IPS-NIHi7 (cell line): ENCODE measurements around the gene ALCAM.

Experiments
- DNase-seq: peaks from one replicate; pipeline ENCODE4 v3.0.0; 2012; ENCODE audit warnings: mixed read lengths; ENCODE audit errors: extremely low spot score

ALCAM gene

DNA sequence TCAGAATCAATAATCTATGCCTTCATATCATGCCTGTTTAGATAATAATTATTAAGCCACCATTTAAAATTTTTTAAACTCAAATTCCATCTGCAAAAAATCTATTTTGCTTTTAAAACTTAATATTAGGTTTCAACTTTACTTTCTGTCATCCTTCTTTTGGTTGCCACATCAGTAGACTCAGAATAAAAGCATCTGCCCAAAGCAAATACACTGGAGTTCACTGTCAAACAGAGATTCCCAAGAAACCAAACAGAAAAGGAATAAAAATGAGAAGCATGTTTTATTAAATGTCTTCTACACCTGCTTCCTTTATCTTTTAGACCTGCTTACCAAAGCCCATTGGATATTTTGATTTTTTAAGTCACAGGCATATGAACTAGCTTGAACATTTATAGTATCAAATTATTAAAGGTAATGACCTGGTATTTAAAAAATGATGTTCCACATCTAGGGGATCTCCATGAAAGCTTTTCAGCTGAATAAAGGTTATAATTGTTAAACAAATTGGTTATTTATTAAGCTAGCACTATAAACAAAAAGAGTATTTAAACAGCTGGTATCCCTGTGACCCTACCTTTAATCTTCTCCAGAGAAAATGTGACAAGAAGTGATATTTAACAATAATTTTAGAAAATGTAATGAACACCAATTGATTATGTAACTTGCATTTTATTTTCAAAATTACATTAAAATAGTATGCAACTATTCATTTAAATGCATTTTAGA, 62.5 kb downstream of the ALCAM start:
- DNase-seq: no peak

DNA sequence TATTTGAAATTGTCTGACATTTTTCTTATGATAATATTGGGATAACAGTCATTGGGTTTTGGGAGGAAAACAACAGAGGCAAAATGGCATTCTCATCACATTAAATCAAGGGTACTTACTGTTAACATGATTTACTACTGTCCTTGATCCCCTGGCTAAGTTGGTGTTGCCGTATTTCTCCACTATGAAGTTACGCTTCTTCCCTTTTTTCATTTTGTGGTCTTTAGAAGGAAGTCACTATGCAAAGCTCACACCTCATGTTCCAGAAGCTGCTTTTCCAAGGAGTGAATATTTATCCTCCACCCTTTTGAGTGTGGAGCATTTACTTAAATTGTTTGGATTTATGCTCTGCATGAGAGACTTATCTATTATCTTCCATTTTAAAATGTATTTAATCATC, 63.7 kb downstream of the ALCAM start:
- DNase-seq: no peak

DNA sequence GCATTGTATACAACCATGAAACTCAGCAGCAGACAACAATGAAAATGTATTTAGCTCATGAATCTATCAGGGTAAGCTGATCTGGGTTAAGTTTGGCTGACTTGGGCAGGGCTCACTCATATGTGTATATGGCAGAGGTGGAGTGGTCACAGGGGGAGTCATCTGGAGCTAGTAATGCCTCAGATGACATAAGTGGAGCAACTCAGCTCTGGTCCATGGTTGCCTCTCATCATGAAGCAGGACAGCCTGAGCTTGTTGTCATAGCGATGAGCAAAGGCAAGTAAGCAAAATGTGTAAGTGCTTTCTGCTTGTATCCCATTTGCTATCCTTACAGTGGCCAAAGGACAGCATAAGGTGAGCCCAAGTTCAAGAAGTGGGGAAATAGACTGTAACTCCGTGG, 64.5 kb downstream of the ALCAM start:
- DNase-seq: no peak

DNA sequence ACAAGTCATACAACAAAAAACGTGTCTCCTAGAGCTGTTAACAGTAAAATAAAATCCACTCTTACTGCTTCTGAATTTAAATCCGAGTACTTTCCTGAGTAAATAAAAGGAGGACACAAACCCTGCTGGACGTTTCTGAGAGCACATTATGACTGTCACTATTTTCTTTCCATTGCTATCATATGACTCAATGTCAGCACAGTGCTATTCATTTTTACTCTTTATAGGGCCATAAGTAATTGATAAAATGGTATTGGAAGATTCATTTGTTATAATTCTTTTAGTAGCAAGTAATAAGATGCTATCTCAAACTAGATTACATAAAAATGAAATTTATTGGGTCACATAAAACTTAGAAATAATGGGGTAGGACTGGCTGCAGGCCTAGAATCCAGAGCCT, 68.6 kb downstream of the ALCAM start:
- no peak for DNase-seq

DNA sequence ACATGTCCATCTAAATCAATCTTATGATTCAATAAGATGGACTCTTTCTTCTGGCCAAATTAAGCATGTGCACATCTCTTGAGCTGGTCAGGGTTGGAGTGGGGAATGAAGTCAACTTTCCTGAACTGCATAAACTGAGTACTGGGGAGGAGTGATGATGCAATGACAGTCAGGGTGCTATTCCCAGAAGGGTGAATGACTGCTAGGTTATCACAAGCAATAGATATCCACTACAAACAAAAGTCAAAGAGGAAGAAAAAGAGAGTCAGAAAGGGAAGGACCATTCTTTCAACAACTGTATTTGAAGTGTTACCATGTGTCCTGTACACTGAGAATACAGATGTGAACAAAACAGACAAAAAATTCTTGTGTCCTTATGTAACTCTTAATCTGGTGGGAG, 70.0 kb downstream of the ALCAM start:
- no peak for DNase-seq

DNA sequence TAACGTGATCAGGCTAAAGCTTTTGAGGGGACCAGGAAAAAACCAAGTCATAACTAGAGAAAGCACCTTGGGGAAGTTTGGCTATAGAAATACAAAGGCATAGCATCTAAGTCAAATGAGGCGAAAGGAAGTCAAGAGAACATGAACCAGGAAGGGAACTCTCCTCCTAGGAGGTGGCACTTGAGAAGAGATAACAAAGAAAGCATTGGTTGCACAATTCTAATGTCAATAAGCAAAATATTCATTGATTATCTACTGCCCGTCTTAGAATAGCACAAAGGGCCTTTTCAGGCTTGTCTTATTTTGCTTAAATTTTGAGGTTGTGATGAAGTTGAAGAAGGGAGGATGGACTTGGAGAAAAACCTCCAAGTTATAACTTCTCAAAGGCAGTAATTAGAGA, 73.4 kb downstream of the ALCAM start:
- no peak for DNase-seq

DNA sequence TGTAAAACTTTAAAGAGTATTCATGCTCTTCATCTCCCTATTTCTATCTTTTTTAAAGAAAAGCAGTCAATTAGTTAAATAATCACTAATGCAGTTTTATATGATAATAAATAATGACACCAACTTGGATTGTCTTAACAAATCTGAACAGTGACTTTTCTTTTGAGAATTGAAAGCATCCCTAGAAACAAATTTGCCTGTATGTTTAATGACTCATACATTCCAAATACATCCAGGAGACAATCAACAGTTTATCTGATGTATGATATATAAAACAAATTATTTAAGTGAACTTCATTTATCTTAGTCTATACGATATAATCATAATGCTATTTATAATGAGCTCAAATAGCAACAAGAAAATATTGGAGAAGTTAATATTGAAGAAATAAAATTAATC, 78.0 kb downstream of the ALCAM start:
- DNase-seq: no peak

DNA sequence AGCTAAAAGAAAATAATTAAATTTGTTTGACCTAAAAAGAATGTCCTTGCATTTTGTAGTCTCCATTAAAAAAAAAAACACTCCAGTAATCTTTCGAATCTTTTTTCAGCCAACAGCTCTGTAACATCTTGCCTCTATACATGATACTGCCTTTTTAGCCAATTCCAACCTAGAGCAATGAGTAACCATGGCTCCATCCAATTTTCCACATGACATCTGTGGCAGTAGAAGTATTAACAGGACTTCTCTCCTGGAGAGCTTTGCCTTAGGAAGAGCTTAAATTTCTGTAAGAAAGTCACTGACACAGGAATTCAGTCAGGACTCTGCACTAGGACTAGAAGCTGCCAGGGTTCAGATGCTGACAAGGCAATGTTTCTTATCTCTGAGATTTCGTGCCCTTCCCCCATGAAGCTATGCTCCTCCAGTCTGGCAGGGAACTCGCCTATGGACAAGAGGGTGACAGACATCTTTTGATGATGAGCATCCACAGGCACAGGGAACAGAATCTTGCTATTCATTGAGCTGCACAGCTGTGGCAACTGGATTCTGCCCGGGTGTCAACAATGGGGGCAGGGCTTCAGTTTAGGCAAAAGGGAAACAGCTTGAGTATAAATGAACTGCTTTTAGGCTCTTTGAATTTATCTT, 81.8 kb downstream of the ALCAM start:
- DNase-seq: peak; percentile 38

DNA sequence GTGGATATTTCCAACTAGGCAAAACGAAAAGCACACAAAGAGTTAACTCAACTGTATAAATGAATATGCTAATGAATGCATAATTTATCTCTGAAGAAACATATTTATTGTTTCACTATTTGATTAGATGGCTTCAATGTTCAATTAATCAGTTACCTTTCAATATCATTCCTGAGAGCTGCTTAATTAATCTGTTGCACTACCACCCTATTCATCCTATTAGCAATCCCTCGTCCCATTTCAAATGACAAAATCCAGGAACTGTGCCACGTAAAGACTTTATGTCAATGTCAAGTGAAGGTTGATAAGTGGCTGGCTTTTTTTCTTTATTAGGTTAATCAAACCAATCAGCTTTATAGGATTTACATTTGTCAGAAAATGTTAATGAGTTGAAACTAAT, 82.7 kb downstream of the ALCAM start:
- no peak for DNase-seq

DNA sequence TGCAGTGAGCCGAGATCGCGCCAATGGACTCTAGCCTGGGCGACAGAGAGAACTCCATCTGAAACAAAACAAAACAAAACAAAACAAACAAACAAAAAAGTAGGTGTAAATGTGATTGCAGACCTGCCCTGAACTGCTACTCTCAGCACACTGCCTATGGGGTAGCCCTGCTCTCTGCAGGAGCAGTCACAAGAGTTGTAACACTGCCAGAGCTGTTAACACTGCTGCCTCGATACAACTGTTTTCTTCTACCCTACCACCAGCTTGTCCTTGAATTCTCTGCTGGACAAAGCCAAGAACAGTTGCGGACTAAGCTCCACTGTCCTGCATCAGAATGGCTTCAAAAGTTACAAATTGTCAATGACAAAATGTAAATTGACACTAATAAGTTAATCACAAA, 89.3 kb downstream of the ALCAM start:
- no peak for DNase-seq

DNA sequence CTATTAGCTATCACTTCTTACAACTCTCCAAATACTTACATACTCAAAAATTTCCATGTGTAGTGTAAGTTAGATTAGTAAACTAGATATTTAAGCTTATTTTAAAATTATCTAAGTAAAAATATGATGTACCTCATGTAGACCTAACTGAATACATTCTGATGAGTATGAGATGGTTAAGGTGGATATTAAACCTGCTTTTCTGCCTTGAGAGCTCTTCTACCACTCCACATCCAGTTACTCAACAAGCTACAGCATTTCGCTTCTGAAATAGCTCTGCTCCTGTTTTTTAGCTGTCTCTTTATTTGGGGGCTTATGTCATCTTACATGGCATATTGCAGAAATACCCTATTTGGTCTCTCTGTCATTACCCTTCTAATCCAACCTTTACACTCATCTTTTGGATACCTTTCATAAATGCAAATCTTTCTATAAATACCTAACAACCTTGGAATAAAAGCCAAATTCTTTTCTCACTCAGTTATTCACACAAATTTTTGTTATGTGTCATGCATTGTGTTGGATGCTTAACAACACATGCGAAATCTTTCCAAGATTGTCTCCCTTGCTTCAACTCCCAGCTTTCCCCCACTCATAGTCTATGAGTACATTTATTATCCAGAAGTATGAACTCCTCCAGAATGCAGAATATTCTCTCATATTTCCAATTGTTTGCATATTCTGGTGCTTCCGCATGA, 92.0 kb downstream of the ALCAM start:
- no peak for DNase-seq

DNA sequence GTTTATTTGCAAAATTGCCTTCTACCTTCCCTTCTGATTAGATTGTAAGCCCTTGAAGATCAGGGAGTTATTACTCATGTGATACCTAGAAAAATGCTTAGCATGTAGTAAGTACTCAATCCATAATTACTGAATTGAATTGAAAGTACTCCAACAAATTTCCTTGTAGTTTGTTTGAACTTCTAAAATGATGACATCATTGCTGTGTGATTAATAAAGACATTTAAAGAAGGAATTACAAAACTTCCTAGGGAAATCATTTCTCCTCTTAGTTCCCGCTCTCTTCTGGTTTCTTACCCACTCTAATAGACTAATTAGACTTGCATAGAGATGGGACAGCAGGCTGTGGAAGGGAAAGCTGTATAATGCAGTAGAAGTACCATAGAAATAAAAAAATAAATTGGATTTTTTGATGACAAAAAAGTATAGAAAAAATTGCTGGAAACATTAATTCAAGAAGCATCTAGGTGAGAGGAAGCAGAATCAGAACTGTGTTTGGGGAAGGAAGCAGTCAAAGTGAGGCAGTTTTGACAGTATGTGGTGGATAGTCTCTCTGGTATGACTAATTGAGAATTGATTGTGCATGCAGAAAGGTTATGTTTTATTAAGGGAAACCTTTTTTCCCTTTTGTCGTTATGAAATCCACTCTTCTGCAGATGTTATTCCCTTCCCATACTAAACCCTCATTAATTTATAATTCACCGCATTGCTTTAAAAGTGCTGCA, 93.0 kb downstream of the ALCAM start:
- no peak for DNase-seq

DNA sequence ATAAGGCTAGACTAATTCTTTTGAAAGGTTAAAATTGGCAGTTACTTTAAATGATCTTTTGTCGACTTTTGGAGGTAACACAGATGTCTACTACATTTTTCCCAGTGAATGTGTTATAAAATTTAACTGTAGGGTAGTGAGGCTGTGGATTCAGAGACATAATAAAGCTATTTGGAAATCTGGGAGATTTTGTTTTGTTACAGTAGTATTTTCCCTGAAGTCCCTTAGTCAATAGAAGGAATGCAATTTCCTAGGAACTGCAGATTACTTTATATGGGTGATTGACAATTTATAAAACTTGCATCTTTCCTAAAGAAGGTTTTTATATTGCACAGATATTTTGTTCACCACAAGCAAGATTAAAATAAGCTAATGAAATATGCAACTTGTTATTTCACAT, 96.9 kb downstream of the ALCAM start:
- no peak for DNase-seq

DNA sequence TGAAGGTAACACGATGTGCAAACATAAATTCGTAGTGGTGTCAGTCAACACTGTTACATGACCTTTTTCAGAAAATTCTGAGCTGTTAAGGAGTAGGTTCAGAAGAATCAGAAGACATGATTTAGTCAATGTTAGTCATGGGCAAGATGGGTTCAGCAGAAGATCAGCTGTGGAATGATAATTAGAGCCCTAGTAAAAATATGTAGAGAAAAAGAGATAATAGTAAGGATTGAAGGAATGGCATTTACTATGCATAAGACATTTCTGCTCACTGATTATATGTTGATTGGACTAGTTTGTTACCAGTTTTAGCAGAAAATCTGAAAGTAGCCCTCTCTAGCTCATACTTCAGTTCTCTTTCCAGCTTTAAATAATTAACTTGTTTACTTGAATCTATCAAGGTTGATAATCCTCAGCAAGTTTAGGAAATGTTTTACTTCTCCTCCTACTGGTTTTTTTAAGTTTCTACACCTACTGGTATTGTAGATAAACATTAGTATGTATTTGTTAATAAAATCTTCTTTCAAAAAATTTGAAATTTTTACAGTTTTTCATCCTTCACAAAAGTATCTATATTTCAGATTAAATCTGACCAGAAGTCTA, 98.6 kb downstream of the ALCAM start:
- DNase-seq: no peak

DNA sequence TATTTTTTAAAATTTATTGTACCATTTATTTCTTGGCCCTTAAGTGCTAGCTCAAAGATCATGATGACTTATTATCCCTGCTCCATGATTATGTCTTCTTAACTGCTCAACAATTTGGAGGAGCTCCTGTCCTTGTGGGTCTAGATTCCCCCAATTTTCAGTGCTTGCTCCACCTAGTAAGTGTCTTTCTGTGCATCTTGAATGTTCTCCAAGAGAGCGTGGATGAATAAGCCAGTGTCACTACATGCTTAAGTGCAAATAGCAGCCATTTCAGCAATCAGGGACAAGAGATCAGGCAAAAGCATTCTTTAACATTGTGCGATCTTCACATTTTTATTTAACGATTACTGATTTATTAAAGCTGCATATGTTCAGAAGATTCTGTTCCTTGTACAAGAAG, 99.4 kb downstream of the ALCAM start:
- no peak for DNase-seq

DNA sequence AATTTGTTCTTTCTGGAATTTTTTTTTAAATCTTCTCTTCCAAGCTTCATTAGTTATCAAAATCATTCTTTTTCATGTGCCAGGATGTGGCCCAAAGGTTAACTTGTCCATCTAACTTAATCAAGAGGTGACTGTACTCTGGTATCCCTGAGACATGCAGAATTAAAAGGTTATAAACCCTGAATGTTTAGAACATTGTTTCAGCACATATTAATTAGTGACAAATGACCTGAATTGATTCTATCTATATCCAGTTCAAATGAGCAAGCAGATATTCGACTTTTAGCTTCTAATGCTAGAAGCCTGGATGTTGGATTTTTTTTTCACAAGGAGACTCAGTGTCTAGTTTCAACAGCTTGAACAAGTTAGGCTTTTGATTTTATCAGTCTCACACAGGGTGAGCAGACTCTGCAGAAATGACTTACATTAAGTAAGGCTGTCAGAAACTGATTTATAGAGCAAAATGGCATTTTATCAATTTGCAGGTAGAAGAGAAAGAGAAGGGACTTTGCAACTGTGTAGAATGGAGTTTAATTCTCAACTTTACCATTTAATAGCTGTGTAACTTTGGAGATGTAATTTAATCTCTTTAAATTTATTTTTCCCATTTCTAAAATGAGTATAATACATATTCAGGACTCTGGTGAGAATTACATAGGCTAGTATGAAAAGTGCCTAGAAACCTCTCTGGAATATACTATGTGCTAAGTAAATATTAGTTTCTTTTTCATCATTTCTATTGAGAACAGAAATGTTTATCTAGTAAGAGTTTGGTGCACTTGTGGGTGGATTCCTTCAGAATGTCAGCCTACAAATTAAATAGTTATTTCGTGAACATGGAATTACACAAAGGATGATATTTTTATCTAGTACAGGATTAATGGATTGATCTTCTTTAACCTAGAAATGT, 100.0 kb downstream of the ALCAM start:
- no peak for DNase-seq

DNA sequence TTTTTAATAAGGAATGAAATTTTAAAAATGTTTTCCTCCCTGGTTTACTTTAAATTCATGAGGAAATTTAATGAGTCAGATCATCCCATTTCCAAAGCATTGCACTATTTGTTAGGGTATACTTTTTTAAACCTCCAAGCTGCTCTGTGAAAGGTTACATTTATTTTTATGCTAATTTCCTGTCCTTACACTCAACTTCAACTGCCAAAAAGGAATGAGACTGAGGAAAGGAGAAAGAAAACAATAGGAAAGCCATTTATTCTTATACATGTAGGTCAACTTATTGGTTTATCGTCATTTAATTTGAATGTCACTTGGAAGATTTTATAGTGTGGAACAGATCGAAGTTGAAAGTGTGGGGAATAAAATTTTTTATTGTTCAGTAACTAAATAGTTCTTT, 104.1 kb downstream of the ALCAM start:
- DNase-seq: no peak

DNA sequence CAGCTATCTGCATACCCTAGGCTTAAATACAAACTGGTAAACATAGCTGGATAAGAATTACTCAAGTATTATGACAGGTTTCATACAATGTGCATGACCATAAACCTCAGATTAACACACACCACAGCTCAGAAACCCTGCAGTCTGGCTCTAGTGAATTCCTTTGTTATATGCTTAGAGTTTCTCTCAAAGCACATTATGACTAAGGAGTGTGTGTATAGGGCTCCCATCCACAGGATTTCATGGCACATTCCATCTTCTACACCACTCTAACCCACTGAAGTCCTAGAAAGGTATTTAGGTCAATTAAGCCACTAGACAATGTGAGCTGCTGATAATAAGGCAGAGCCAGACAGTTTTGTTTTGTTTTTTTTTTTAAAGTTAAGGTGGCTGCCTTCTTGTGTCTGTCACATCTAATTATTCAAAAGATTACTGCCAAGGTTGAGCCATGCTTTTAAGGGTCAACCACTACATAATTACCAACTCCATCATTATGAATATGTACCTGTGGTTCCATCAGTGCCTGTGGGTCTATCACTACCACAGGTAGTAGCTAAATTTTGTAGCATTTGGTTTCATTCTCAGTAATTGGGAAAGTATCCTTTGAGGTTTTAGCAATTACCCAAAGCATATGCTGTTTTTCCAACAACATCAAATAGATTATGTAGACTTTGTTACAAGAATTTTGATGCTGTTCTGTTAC, 107.0 kb downstream of the ALCAM start:
- no peak for DNase-seq

DNA sequence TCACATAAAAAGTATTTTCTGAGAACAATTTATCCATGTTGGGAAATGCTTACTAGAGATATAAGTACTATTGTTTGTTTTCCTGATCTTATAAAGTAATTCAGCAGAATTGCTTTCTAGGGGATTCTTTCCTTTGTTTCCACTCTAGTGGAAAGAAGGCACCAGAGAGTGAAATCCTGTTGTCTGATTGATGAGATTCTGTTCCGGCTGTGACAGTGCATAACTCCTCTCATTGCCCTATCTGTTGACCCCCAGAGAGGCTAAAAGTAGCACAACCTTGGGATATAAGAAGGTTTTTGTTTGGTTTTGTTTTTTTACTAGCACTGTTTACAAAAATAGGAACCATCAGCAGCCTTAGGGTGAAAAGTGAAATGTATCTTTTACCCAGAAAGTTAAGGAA, 114.1 kb downstream of the ALCAM start:
- DNase-seq: no peak

DNA sequence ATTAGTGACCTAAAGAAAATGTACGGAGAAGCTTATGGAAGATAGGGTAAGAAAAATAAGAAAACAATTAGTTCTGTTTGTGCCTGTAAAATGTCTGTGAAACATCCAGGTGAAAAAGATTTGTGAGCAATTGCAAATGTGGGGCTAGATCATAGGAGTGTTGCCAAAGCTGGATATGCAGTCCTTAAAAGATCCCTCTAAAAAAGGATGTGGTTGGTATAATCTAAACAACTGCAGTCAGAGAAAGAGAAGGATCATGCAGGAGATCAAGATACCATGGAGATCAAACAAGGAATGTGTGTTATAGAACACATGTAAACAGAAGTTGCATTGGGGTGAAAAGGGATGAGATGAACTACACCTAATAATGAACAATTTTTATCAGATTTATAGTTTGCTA, 116.8 kb downstream of the ALCAM start:
- DNase-seq: no peak
